NCI-H774 (cell line): ENCODE results near the gene ZSWIM9.

Experiments used
- DNase-seq: peaks from one replicate; lab custom pipeline; 2025; lab: John Stamatoyannopoulos, UW

The ZSWIM9 gene

GRCh38 chr19:48175578-48175977 is 5.1 kb downstream of the ZSWIM9 start:
- no peak for DNase-seq

GRCh38 chr19:48176226-48176625 is 5.7 kb downstream of the ZSWIM9 start:
- DNase-seq = no peak

GRCh38 chr19:48181505-48181904 is 11.0 kb downstream of the ZSWIM9 start:
- no peak for DNase-seq

GRCh38 chr19:48182434-48182833 is 12.0 kb downstream of the ZSWIM9 start:
- DNase-seq = no peak

GRCh38 chr19:48183356-48183755 is 12.9 kb downstream of the ZSWIM9 start:
- no peak for DNase-seq

GRCh38 chr19:48186015-48186414 is 15.5 kb downstream of the ZSWIM9 start:
- no peak for DNase-seq

GRCh38 chr19:48186541-48186991 is 16.1 kb downstream of the ZSWIM9 start:
- DNase-seq = no peak

GRCh38 chr19:48190288-48190884 is 19.9 kb downstream of the ZSWIM9 start:
- DNase-seq = no peak

- DNase-seq = no peak
Measured at GRCh38 chr19:48190885-48191284, 20.4 kb downstream of the ZSWIM9 start.

- no peak for DNase-seq
Measured at GRCh38 chr19:48192750-48193149, 22.3 kb downstream of the ZSWIM9 start.

- DNase-seq = no peak
Measured at GRCh38 chr19:48194041-48194843, 23.8 kb downstream of the ZSWIM9 start.

GRCh38 chr19:48194844-48195830 is 24.7 kb downstream of the ZSWIM9 start:
- no peak for DNase-seq

- DNase-seq = no peak
Measured at GRCh38 chr19:48196321-48196763, 25.9 kb downstream of the ZSWIM9 start.

GRCh38 chr19:48196933-48197665 is 26.6 kb downstream of the ZSWIM9 start:
- DNase-seq = no peak

GRCh38 chr19:48203222-48203793 is 32.8 kb downstream of the ZSWIM9 start:
- DNase-seq = peak; percentile 52

GRCh38 chr19:48203794-48204628 is 33.5 kb downstream of the ZSWIM9 start:
- peak; percentile 98 for DNase-seq

- DNase-seq = no peak
Measured at GRCh38 chr19:48206397-48207093, 36.1 kb downstream of the ZSWIM9 start.

GRCh38 chr19:48210005-48210404 is 39.5 kb downstream of the ZSWIM9 start:
- no peak for DNase-seq

GRCh38 chr19:48213959-48214358 is 43.5 kb downstream of the ZSWIM9 start:
- no peak for DNase-seq

GRCh38 chr19:48216933-48217332 is 46.5 kb downstream of the ZSWIM9 start:
- DNase-seq = no peak
